ENCODE data around the gene SLC2A1.

SLC2A1 gene

GRCh38 chr1:42996384-42996970 is 37.8 kb upstream of the SLC2A1 start:
- no peak for DNase-seq (ENCODE audit: insufficient read length)
- no peak for FAIRE-seq
- TF ChIP-seq POLR2A (IDR thresholded peaks at IDR 0.05; ENCODE audit: low read depth, low read length), result no peak
- no peak for TF ChIP-seq POLR2AphosphoS5 (IDR thresholded peaks at IDR 0.05; ENCODE audit: low read depth, low read length)
- TF ChIP-seq TAF1 (IDR thresholded peaks at IDR 0.05; ENCODE audit: borderline replicate concordance, low read depth, low read length), result no peak

GRCh38 chr1:42993502-42994136 is 35.0 kb upstream of the SLC2A1 start:
- FAIRE-seq, result no peak
- no peak for DNase-seq (ENCODE audit: insufficient read length)
- no peak for TF ChIP-seq POLR2AphosphoS5 (IDR thresholded peaks at IDR 0.05; ENCODE audit: low read depth, low read length)
- TF ChIP-seq TAF1 (IDR thresholded peaks at IDR 0.05; ENCODE audit: borderline replicate concordance, low read depth, low read length), result no peak
- no peak for TF ChIP-seq POLR2A (IDR thresholded peaks at IDR 0.05; ENCODE audit: low read depth, low read length)

DNA sequence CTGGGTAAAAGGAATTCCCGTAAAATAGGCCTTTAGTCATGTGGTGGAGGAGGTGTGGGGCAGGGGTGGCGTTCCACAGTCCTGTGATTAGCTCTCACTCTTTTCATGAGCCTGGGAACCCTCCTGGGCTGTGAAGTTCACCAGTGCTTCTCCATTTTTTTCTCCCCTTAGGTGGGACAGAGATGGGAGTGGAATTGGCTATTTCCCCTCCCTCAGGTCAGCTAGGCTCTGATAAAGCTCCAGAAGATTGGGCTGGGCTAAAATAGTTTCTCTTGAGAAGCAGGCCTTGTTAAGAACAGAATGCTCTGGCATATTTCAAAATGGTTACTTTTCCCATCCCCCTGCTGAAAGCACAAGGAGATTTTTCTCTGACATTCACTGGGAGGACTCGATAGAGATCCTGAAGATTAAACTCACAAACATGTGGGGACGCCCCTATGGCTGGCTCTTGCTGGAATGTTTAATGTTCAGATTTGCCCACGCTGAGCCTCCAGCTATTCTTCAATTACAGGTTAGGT is 33.4 kb upstream of the SLC2A1 start:
- no peak for FAIRE-seq
- TF ChIP-seq POLR2AphosphoS5 (IDR thresholded peaks at IDR 0.05; ENCODE audit: low read depth, low read length), result no peak
- no peak for TF ChIP-seq POLR2A (IDR thresholded peaks at IDR 0.05; ENCODE audit: low read depth, low read length)
- no peak for TF ChIP-seq TAF1 (IDR thresholded peaks at IDR 0.05; ENCODE audit: borderline replicate concordance, low read depth, low read length)
- DNase-seq (ENCODE audit: insufficient read length), result no peak

GRCh38 chr1:42990757-42991346 is 32.2 kb upstream of the SLC2A1 start:
- no peak for FAIRE-seq
- DNase-seq (ENCODE audit: insufficient read length), result no peak
- no peak for TF ChIP-seq TAF1 (IDR thresholded peaks at IDR 0.05; ENCODE audit: borderline replicate concordance, low read depth, low read length)
- no peak for TF ChIP-seq POLR2A (IDR thresholded peaks at IDR 0.05; ENCODE audit: low read depth, low read length)
- TF ChIP-seq POLR2AphosphoS5 (IDR thresholded peaks at IDR 0.05; ENCODE audit: low read depth, low read length), result no peak

GRCh38 chr1:42983693-42984092 is 25.0 kb upstream of the SLC2A1 start:
- DNase-seq (ENCODE audit: insufficient read length) (no peak), FAIRE-seq (no peak)
- TF ChIP-seq POLR2AphosphoS5 (IDR thresholded peaks at IDR 0.05; ENCODE audit: low read depth, low read length), result no peak
- no peak for TF ChIP-seq POLR2A (IDR thresholded peaks at IDR 0.05; ENCODE audit: low read depth, low read length)
- no peak for TF ChIP-seq TAF1 (IDR thresholded peaks at IDR 0.05; ENCODE audit: borderline replicate concordance, low read depth, low read length)

DNA sequence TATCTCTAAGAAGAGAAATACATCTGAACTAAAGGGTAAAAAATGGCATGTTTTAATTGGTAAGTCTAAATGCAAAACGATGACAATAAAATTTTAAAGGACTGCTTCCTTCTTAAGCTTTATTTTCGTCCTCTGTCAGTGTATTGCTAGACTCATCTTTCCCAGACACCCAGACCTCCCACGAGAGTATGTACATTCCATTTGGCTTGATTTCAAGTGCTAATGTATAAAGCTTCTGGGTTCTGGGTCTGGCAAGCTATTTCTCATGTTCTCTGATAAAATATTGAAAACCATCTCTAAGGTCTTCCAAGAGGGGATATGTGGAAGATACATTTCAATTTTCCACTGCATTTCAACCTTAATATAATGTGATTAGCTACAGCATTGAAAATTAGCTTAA is 24.6 kb upstream of the SLC2A1 start:
- FAIRE-seq (no peak), DNase-seq (ENCODE audit: insufficient read length) (no peak)
- TF ChIP-seq POLR2AphosphoS5 (IDR thresholded peaks at IDR 0.05; ENCODE audit: low read depth, low read length) (no peak), POLR2A (IDR thresholded peaks at IDR 0.05; ENCODE audit: low read depth, low read length) (no peak), TAF1 (IDR thresholded peaks at IDR 0.05; ENCODE audit: borderline replicate concordance, low read depth, low read length) (no peak)

GRCh38 chr1:42982641-42983040 is 24.0 kb upstream of the SLC2A1 start:
- no peak for FAIRE-seq
- no peak for TF ChIP-seq POLR2A (IDR thresholded peaks at IDR 0.05; ENCODE audit: low read depth, low read length)
- no peak for TF ChIP-seq TAF1 (IDR thresholded peaks at IDR 0.05; ENCODE audit: borderline replicate concordance, low read depth, low read length)
- TF ChIP-seq POLR2AphosphoS5 (IDR thresholded peaks at IDR 0.05; ENCODE audit: low read depth, low read length), result no peak
- no peak for DNase-seq (ENCODE audit: insufficient read length)

- no peak for FAIRE-seq
- DNase-seq (ENCODE audit: insufficient read length), result no peak
- TF ChIP-seq TAF1 (IDR thresholded peaks at IDR 0.05; ENCODE audit: borderline replicate concordance, low read depth, low read length) (no peak), POLR2A (IDR thresholded peaks at IDR 0.05; ENCODE audit: low read depth, low read length) (no peak), POLR2AphosphoS5 (IDR thresholded peaks at IDR 0.05; ENCODE audit: low read depth, low read length) (no peak)
These were observed 23.2 kb upstream of the SLC2A1 start for GRCh38 chr1:42981871-42982270.

GRCh38 chr1:42981255-42981805 is 22.7 kb upstream of the SLC2A1 start:
- FAIRE-seq, result no peak

DNA sequence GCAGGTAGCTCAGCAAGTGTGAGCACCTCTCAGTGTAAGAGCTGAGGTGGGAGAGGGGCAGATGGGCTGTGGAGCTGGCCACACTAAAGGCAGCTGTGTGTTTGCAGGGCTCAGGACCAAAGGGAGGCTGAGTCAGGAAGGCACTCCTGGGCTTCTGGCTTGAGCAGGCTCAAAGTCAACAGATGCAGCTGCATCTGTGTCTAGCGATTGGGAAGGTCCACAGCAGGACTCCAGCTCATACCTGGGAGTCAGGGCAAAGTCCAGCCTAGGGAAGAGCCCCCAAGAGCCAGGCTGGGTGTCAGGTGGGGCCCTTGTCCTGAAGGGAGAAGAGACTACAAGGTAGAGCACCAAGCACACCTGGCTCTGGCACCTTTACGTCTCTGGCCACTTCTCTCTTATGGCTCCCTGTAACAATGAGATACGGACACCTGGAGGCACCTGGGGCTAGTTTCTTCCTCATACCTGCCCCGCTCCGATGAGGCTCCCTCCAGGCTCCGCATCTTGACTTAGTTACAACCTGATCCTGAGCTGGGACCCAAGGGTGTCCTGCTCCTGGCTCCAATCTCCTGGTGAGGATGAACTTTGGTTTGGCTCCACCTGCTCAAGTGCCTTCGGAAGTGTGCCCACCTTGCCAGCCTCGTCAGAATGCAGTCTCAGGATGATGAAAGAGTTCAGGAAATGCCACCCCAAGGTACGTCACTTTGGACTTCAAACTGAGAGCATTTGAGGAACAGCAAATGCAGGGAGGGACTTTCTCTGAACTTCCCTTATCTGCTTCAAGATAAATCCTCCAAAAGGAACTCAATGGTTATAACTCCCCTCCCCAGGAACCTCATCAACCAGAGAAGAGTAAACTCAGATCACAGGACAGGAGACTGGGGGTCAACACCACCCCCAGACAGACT is 21.5 kb upstream of the SLC2A1 start:
- DNase-seq (ENCODE audit: insufficient read length) (no peak), FAIRE-seq (no peak)
- TF ChIP-seq POLR2AphosphoS5 (IDR thresholded peaks at IDR 0.05; ENCODE audit: low read depth, low read length), result no peak
- no peak for TF ChIP-seq TAF1 (IDR thresholded peaks at IDR 0.05; ENCODE audit: borderline replicate concordance, low read depth, low read length)
- no peak for TF ChIP-seq POLR2A (IDR thresholded peaks at IDR 0.05; ENCODE audit: low read depth, low read length)

More at GRCh38 chr1:42981255-42981805, 22.7 kb upstream of the SLC2A1 start:
- no peak for DNase-seq (ENCODE audit: insufficient read length)
- TF ChIP-seq TAF1 (IDR thresholded peaks at IDR 0.05; ENCODE audit: borderline replicate concordance, low read depth, low read length) (no peak), POLR2AphosphoS5 (IDR thresholded peaks at IDR 0.05; ENCODE audit: low read depth, low read length) (no peak), POLR2A (IDR thresholded peaks at IDR 0.05; ENCODE audit: low read depth, low read length) (no peak)

GRCh38 chr1:42979036-42979430 is 20.4 kb upstream of the SLC2A1 start:
- DNase-seq (ENCODE audit: insufficient read length) (no peak), FAIRE-seq (no peak)
- no peak for TF ChIP-seq TAF1 (IDR thresholded peaks at IDR 0.05; ENCODE audit: borderline replicate concordance, low read depth, low read length)
